Activated T-cell treated with anti-CD3 and anti-CD28 coated beads, Interleukin-2, amount 50 U/mL, for 24 hours (primary cell): ENCODE results near the gene SH3RF3.

Experiments used
- DNase-seq: peaks from one replicate; pipeline ENCODE4 v3.0.0-alpha.2; 2020
- H3K27ac Mint-ChIP-seq: 2 replicates; pipeline ENCODE4 v1.8.0; 2020; ENCODE audit warnings: mild to moderate bottlenecking, mixed read lengths
- H3K27me3 Mint-ChIP-seq: 2 replicates; pipeline ENCODE4 v1.8.0; 2020; ENCODE audit warnings: mixed read lengths
- H3K36me3 Mint-ChIP-seq: 2 replicates; pipeline ENCODE4 v1.8.0; 2020; ENCODE audit warnings: low read depth, mixed read lengths
- H3K4me1 Mint-ChIP-seq: 2 replicates; pipeline ENCODE4 v1.8.0; 2020; ENCODE audit warnings: low read depth, mixed read lengths
- H3K4me3 Mint-ChIP-seq: 2 replicates; pipeline ENCODE4 v1.8.0; 2020; ENCODE audit warnings: mild to moderate bottlenecking, moderate library complexity, mixed read lengths
- H3K9me3 Mint-ChIP-seq: 2 replicates; pipeline ENCODE4 v1.8.0; 2020; ENCODE audit warnings: mixed read lengths

Gene SH3RF3

GRCh38 chr2:109139865-109140396 lies 10.9 kb downstream of the SH3RF3 start:
- DNase-seq, result no peak
- Mint-ChIP-seq H3K27ac (no peak overlapping the region), H3K27me3 (peaks cover 29% of the 10 kb centered on the region), H3K4me3 (no peak overlapping the region), H3K9me3 (no peaks in the 10 kb centered on the region), H3K36me3 (no peaks in the 10 kb centered on the region), H3K4me1 (peaks cover 46% of the 10 kb centered on the region)

- Mint-ChIP-seq H3K27ac (no peak overlapping the region), H3K4me1 (peaks cover 47% of the 10 kb centered on the region), H3K4me3 (no peak overlapping the region), H3K36me3 (no peaks in the 10 kb centered on the region), H3K9me3 (no peaks in the 10 kb centered on the region), H3K27me3 (peaks cover 25% of the 10 kb centered on the region)
- no peak for DNase-seq
Measured at GRCh38 chr2:109141006-109141600, 12.1 kb downstream of the SH3RF3 start.

GRCh38 chr2:109141727-109142283 lies 12.8 kb downstream of the SH3RF3 start:
- Mint-ChIP-seq H3K9me3 (no peaks in the 10 kb centered on the region), H3K27ac (no peak overlapping the region), H3K36me3 (no peaks in the 10 kb centered on the region), H3K27me3 (peaks cover 29% of the 10 kb centered on the region), H3K4me1 (peaks cover 47% of the 10 kb centered on the region), H3K4me3 (no peak overlapping the region)
- no peak for DNase-seq

GRCh38 chr2:109142416-109143210 lies 13.6 kb downstream of the SH3RF3 start:
- H3K4me1 Mint-ChIP-seq, result peaks cover 44% of the 10 kb centered on the region
- H3K27me3 Mint-ChIP-seq, result peaks cover 30% of the 10 kb centered on the region

GRCh38 chr2:109143214-109144187 lies 14.5 kb downstream of the SH3RF3 start:
- H3K36me3 Mint-ChIP-seq, result no peaks in the 10 kb centered on the region
- H3K4me3 Mint-ChIP-seq, result peak overlapping the region; percentile 23
- DNase-seq, result peak; percentile 64
- H3K4me1 Mint-ChIP-seq, result peaks cover 48% of the 10 kb centered on the region
- peaks cover 30% of the 10 kb centered on the region for H3K27me3 Mint-ChIP-seq
- H3K9me3 Mint-ChIP-seq, result no peaks in the 10 kb centered on the region
- no peak overlapping the region for H3K27ac Mint-ChIP-seq

More at GRCh38 chr2:109142416-109143210, 13.6 kb downstream of the SH3RF3 start:
- no peaks in the 10 kb centered on the region for H3K36me3 Mint-ChIP-seq
- H3K27ac Mint-ChIP-seq, result no peak overlapping the region
- DNase-seq, result no peak
- H3K4me3 Mint-ChIP-seq, result no peak overlapping the region
- no peaks in the 10 kb centered on the region for H3K9me3 Mint-ChIP-seq

GRCh38 chr2:109144271-109144670 lies 15.3 kb downstream of the SH3RF3 start:
- Mint-ChIP-seq H3K9me3 (no peaks in the 10 kb centered on the region), H3K27me3 (peaks cover 30% of the 10 kb centered on the region), H3K4me1 (peaks cover 50% of the 10 kb centered on the region), H3K27ac (no peak overlapping the region), H3K4me3 (no peak overlapping the region), H3K36me3 (no peaks in the 10 kb centered on the region)
- DNase-seq, result no peak

GRCh38 chr2:109144721-109145120 lies 15.7 kb downstream of the SH3RF3 start:
- H3K4me1 Mint-ChIP-seq, result peaks cover 50% of the 10 kb centered on the region
- DNase-seq, result no peak
- H3K4me3 Mint-ChIP-seq, result no peak overlapping the region
- no peak overlapping the region for H3K27ac Mint-ChIP-seq
- H3K27me3 Mint-ChIP-seq, result peaks cover 30% of the 10 kb centered on the region
- H3K36me3 Mint-ChIP-seq, result no peaks in the 10 kb centered on the region
- no peaks in the 10 kb centered on the region for H3K9me3 Mint-ChIP-seq

- Mint-ChIP-seq H3K4me3 (no peak overlapping the region), H3K27ac (no peak overlapping the region), H3K36me3 (no peaks in the 10 kb centered on the region), H3K4me1 (peaks cover 49% of the 10 kb centered on the region), H3K9me3 (no peaks in the 10 kb centered on the region), H3K27me3 (peaks cover 27% of the 10 kb centered on the region)
- DNase-seq, result no peak
Measured at GRCh38 chr2:109145286-109145685, 16.3 kb downstream of the SH3RF3 start.

GRCh38 chr2:109147405-109147804 lies 18.4 kb downstream of the SH3RF3 start:
- H3K36me3 Mint-ChIP-seq, result no peaks in the 10 kb centered on the region
- H3K27ac Mint-ChIP-seq, result no peak overlapping the region
- H3K4me1 Mint-ChIP-seq, result peaks cover 57% of the 10 kb centered on the region
- no peak for DNase-seq
- no peak overlapping the region for H3K4me3 Mint-ChIP-seq
- peaks cover 16% of the 10 kb centered on the region for H3K27me3 Mint-ChIP-seq
- H3K9me3 Mint-ChIP-seq, result no peaks in the 10 kb centered on the region

- DNase-seq, result no peak
- H3K27ac Mint-ChIP-seq, result no peak overlapping the region
- peaks cover 10% of the 10 kb centered on the region for H3K27me3 Mint-ChIP-seq
- no peak overlapping the region for H3K4me3 Mint-ChIP-seq
- peaks cover 49% of the 10 kb centered on the region for H3K4me1 Mint-ChIP-seq
- H3K36me3 Mint-ChIP-seq, result no peaks in the 10 kb centered on the region
- H3K9me3 Mint-ChIP-seq, result no peaks in the 10 kb centered on the region
Measured at GRCh38 chr2:109148117-109148746, 19.2 kb downstream of the SH3RF3 start.

- Mint-ChIP-seq H3K4me1 (peaks cover 42% of the 10 kb centered on the region), H3K9me3 (no peaks in the 10 kb centered on the region), H3K27me3 (peaks cover 10% of the 10 kb centered on the region), H3K4me3 (no peak overlapping the region), H3K36me3 (no peaks in the 10 kb centered on the region), H3K27ac (no peak overlapping the region)
- no peak for DNase-seq
Measured at GRCh38 chr2:109148991-109149645, 20.1 kb downstream of the SH3RF3 start.

GRCh38 chr2:109150559-109150958 lies 21.6 kb downstream of the SH3RF3 start:
- H3K27ac Mint-ChIP-seq, result no peak overlapping the region
- H3K9me3 Mint-ChIP-seq, result no peaks in the 10 kb centered on the region
- peak; percentile 23 for DNase-seq
- peaks cover 33% of the 10 kb centered on the region for H3K4me1 Mint-ChIP-seq
- peaks cover 10% of the 10 kb centered on the region for H3K27me3 Mint-ChIP-seq
- no peaks in the 10 kb centered on the region for H3K36me3 Mint-ChIP-seq
- no peak overlapping the region for H3K4me3 Mint-ChIP-seq

GRCh38 chr2:109151519-109151918 lies 22.5 kb downstream of the SH3RF3 start:
- no peaks in the 10 kb centered on the region for H3K36me3 Mint-ChIP-seq
- no peak overlapping the region for H3K4me3 Mint-ChIP-seq
- no peaks in the 10 kb centered on the region for H3K9me3 Mint-ChIP-seq
- H3K27ac Mint-ChIP-seq, result no peak overlapping the region
- no peak for DNase-seq
- peaks cover 7% of the 10 kb centered on the region for H3K27me3 Mint-ChIP-seq
- peaks cover 35% of the 10 kb centered on the region for H3K4me1 Mint-ChIP-seq
